Ovary (tissue), 9 donors: Measurements from ENCODE around the gene AP1AR. TPM values are rescaled to one million over a fixed set of nuclear protein-coding genes. Genes with fewer than 3 reads are reported as not detected.

ENCODE experiments used
- DNase-seq, 5 donors: peaks; one replicate each; pipeline ENCODE4 v3.0.0-alpha.2; 2019 to 2020
- H3K27ac ChIP-seq, 2 donors: fragments of 200-600 bp; one replicate each; pipeline versions ENCODE4 v1.5.1 to v1.8.0; 2019 to 2022
- H3K27me3 ChIP-seq: fragments of 200-600 bp; one replicate; pipeline ENCODE4 v1.8.0; 2022
- H3K36me3 ChIP-seq: fragments of 200-600 bp; sonication (generic); one replicate; pipeline ENCODE4 v1.5.1; 2019
- H3K4me1 ChIP-seq: one replicate; pipeline ENCODE4 v1.8.1; 2013; ENCODE audit warnings: mild to moderate bottlenecking, moderate library complexity; ENCODE audit not compliant: insufficient read depth
- H3K4me3 ChIP-seq: fragments of 200-600 bp; sonication (generic); one replicate; pipeline ENCODE4 v1.5.1; 2017
- H3K9me3 ChIP-seq, 2 donors: fragments of 200-600 bp in 1 of 2; sonication (generic) in 1 of 2; one replicate each; pipeline versions ENCODE4 v1.5.1 to v1.8.1; 2013 to 2019; ENCODE audit warnings: mild to moderate bottlenecking in 1 of 2, moderate library complexity in 1 of 2
- EP300 ChIP-seq: sonication (generic); formaldehyde crosslinking; IDR thresholded peaks from one replicate; pipeline ENCODE4 v1.6.1; 2017; ENCODE audit warnings: antibody characterized with exemption
- POLR2A ChIP-seq: fragments of 450-650 bp; IDR thresholded peaks from one replicate; pipeline ENCODE4 v1.6.1; 2017; ENCODE audit warnings: antibody characterized with exemption, mild to moderate bottlenecking, moderate library complexity
- WGBS, 3 donors: extraction: QIAGEN DNeasy Blood & Tissue Kit in 1 of 3; methylation state at CpG; one replicate each; pipeline versions ENCODE4 v1.1.5 to v1.1.7; 2013 to 2017; 5-methylcytosine and 5-hydroxymethylcytosine counted together
- intact Hi-C, 4 donors: fragments of 100-400 bp; cut with DNase I; formaldehyde crosslinking; loops; one replicate each; pipeline versions ENCODE4 v1.11.0 to v1.15.1; 2022 to 2023
- polyA plus RNA-seq, 2 donors: library from polyadenylated mRNA; stranded (reverse); fragments of 200-250 nt in 1 of 2; fragments of 350-450 nt in 1 of 2; fragmentation: Illumina TruSeq in 1 of 2; extraction: RNeasy Lipid Tissue Mini Kit (QIAGEN cat#74804) in 1 of 2; gene quantifications; one replicate each; pipeline ENCODE4 v1.2.3, GENCODE V29; 2013 to 2014
- total RNA-seq, 7 donors: library from RNA; depleted of rRNA in 2 of 7; stranded (reverse); fragments of >200 nt in 2 of 7; fragmentation: NEBNext Ultra II Directional in 3 of 7; extraction: Animal tissue kit (Norgen Biotek cat#: 25700) in 3 of 7; gene quantifications; one replicate each; pipeline versions ENCODE4 v1.1.0 to v1.2.4, GENCODE V29; 2016 to 2023
- TF ChIP-seq, protein P1 (sequence below), 3 donors: fragments of 450-650 bp in 2 of 3; fragments of 200-600 bp in 1 of 3; IDR thresholded peaks; one replicate each; pipeline versions ENCODE4 v1.5.1 to v1.8.0; 2016 to 2022; ENCODE audit warnings: antibody characterized with exemption in 3 of 3, mild to moderate bottlenecking in 1 of 3
- donor health status: DM: no; HTN: no; CAD: no; lungs with moderate emphysema.
- donor health status: DM: no; HTN: no; CAD: no.
- donor health status: Bipolar disorder and iron deficiency.
- donor health status: DM: yes; HTN: yes; CAD: no.
- donor health status: DM: no; HTN: no; CAD: no.
- donor health status: DM: yes; HTN: yes; CAD: no.

AP1AR gene
- total and polyA plus RNA-seq, 9 donors, result 9.1 to 27.0 (median 18.3) TPM

DNA sequence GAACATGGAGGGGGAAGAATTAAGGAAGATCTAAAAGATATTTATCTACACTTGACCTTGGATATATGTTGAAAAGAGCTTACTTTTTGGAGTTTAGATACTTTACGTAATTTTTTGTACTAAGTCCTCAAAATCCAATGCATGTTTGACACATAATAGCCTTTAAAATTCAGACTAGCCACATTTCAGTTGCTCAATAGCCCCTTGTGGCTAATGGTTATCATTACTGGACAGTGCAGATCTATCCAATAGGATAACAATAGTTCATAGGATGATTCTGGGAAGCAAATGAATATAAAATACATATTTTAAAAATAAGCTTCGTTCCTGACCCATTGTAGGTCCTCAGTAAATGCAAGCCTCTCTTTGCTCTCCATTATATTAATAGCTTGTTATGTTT is 13.8 kb downstream of the AP1AR start:
- WGBS, 3 donors, result 95 to 97% (median 97%) methylated on average over 2 of the region's 2 CpGs

DNA sequence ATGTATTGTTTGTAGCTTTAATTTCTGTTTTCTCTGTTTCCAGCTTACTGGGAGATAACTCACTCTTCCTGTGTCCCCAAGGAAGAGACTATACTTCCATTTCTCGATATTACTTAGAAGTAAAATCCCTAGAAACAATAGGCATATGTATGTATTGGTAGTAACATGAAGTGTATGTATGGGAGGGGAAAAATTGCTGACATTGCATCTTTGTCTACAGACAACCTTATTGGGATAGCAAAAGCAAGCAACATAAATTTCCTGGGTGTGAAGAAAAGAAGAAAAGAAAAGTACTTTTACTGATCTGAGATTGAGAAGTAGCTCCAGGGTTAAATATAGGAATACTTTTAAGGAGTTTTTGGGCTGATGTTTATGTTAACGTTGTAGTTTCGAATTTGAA is 15.4 kb downstream of the AP1AR start:
- Histone ChIP-seq H3K9me3 (no peaks in the 10 kb centered on the region), H3K27ac (no peak overlapping the region), H3K36me3 (no peaks in the 10 kb centered on the region), H3K4me1 (no peaks in the 10 kb centered on the region), H3K27me3 (no peaks in the 10 kb centered on the region), H3K4me3 (no peak overlapping the region)
- 81 to 87% (median 81%) methylated on average over 3 of the region's 3 CpGs for WGBS, 3 donors
- TF ChIP-seq, protein P1, sequence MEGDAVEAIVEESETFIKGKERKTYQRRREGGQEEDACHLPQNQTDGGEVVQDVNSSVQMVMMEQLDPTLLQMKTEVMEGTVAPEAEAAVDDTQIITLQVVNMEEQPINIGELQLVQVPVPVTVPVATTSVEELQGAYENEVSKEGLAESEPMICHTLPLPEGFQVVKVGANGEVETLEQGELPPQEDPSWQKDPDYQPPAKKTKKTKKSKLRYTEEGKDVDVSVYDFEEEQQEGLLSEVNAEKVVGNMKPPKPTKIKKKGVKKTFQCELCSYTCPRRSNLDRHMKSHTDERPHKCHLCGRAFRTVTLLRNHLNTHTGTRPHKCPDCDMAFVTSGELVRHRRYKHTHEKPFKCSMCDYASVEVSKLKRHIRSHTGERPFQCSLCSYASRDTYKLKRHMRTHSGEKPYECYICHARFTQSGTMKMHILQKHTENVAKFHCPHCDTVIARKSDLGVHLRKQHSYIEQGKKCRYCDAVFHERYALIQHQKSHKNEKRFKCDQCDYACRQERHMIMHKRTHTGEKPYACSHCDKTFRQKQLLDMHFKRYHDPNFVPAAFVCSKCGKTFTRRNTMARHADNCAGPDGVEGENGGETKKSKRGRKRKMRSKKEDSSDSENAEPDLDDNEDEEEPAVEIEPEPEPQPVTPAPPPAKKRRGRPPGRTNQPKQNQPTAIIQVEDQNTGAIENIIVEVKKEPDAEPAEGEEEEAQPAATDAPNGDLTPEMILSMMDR (IDR thresholded peaks at IDR 0.05), result no peak
- no peak for TF ChIP-seq EP300
- TF ChIP-seq POLR2A, result no peak
- intact Hi-C loops, result no loop called here
- DNase-seq, result no peak

More for the DNA sequence above, 13.8 kb downstream of the AP1AR start:
- TF ChIP-seq EP300 (no peak), POLR2A (no peak)
- TF ChIP-seq, protein P1 (IDR thresholded peaks at IDR 0.05), result no peak
- Histone ChIP-seq H3K4me1 (no peaks in the 10 kb centered on the region), H3K4me3 (no peak overlapping the region), H3K9me3 (no peaks in the 10 kb centered on the region), H3K27ac (no peak overlapping the region), H3K27me3 (no peaks in the 10 kb centered on the region), H3K36me3 (no peaks in the 10 kb centered on the region)
- DNase-seq, result no peak
- intact Hi-C loops, result no loop called here

DNA sequence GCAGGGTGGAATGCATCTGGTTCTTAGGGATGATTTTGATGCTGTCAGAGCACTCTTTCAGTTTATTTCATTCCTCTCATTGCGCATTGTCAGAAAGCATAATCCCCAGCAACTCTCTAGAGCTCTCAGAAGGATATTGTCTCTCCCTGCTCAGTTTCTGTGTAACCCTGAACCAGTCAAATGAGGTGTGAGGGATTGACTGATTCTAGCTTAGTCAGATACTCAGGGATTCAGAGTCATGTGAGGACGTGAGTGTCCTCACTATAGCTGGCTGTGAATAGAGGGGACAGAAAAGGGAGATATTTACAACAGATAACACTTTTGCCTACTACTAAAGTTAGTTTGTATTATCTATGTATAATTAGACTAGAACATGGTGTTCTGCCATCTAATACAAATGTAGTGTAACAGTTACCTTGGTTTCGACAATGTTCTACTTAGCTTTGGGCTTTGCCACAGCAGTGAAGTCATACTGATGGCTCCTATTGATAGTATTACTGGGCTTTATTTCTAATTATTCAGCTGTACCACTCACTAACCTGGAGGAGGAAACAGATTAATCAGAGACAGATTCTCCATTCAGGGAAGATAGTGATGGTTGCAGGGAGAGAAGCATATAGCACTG is 19.5 kb downstream of the AP1AR start:
- H3K4me1 ChIP-seq, result no peaks in the 10 kb centered on the region
- no peak for DNase-seq
- no peak overlapping the region for H3K4me3 ChIP-seq
- no peaks in the 10 kb centered on the region for H3K36me3 ChIP-seq
- intact Hi-C loops, result no loop called here
- no peaks in the 10 kb centered on the region for H3K9me3 ChIP-seq
- no peaks in the 10 kb centered on the region for H3K27me3 ChIP-seq
- no peak overlapping the region for H3K27ac ChIP-seq
- 86 to 96% (median 93%) methylated on average over 3 of the region's 3 CpGs for WGBS, 3 donors
- TF ChIP-seq POLR2A, result no peak
- TF ChIP-seq, protein P1 (IDR thresholded peaks at IDR 0.05), result no peak
- TF ChIP-seq EP300, result no peak

DNA sequence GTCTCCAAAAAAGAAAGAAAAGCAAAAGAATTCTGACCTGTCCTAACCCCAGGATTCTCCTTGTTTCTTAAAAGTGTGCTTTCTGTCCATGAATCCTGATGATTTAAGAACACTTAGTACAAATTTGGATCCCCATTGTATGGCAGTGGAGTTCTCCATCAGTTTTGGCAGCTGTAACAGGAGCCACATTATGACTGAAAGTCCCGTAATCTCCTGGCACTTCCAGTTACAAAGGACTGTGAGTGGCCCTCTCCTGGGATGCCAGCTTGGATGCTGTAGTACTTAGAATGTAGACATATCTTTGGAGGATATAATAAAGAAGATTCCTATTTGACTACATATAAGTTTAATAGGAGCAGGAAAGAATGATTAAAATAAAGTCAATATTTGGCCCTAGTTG is 20.6 kb downstream of the AP1AR start:
- no peak overlapping the region for H3K4me3 ChIP-seq
- no peak for DNase-seq
- no peaks in the 10 kb centered on the region for H3K36me3 ChIP-seq
- TF ChIP-seq, protein P1 (IDR thresholded peaks at IDR 0.05), result no peak
- no peak for TF ChIP-seq EP300
- TF ChIP-seq POLR2A, result no peak
- no peaks in the 10 kb centered on the region for H3K4me1 ChIP-seq
- H3K27me3 ChIP-seq, result no peaks in the 10 kb centered on the region
- 94 to 100% (median 99%) methylated on average over 1 of the region's 1 CpG for WGBS, 3 donors
- intact Hi-C loops, result no loop called here
- no peak overlapping the region for H3K27ac ChIP-seq
- no peaks in the 10 kb centered on the region for H3K9me3 ChIP-seq
